Keratinocyte (primary cell): ENCODE results near the gene THEM4.

ENCODE experiments used
- CTCF ChIP-seq, 3 experiments: IDR thresholded peaks in 1 of 3; conservative IDR thresholded peaks in 1 of 3; optimal IDR thresholded peaks in 1 of 3; 2 replicates in 2 of 3; 3 replicates in 1 of 3; pipeline versions ENCODE3 to v1.5.1; 2011; ENCODE audit warnings: low read length in 3 of 3, mild to moderate bottlenecking in 3 of 3, moderate library complexity in 2 of 3, control low read depth in 1 of 3, inconsistent platforms in 1 of 3; ENCODE audit not compliant: insufficient read depth in 2 of 3; ENCODE audit errors: extremely low read depth in 1 of 3
- EZH2 ChIP-seq: IDR thresholded peaks from one replicate; pipeline ENCODE4 v1.6.1; 2012; ENCODE audit warnings: inconsistent platforms, mild to moderate bottlenecking, low read length, moderate library complexity

DNA sequence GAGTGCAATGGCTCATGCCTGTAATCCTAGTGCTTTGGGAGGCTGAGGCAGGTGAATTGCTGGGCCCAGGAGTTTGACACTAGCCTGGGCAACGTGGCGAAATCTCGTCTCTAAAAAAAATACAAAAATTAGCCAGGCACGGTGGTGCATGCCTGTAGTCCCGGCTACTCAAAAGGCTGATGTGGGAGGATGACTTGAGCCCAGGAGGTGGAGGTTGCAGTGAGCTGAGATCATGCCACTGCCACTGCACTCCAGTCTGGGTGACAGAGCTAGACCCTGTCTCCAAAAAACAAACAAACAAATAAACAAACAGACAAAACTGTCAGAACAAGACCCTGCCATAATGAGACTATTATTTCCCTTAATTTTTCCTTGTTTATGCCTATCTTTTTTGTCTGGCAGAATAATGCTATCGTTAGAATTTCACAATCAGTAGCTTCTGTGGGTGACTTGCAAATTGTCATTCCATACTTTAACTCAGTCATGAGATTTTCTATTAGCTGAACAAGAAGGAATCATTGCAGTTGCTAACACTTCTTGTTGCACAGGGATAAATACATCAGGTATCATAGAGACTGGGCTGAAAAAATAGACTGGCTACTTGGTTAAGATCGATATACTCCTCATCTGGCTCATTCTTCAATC lies 7.5 kb upstream of the THEM4 start:
- TF ChIP-seq CTCF (optimal IDR thresholded peaks at IDR 0.05 in 1 of 3, IDR thresholded peaks at IDR 0.05 in 1 of 3, conservative IDR thresholded peaks at IDR 0.05 in 1 of 3; ENCODE audit: extremely low read depth in 1 of 3, insufficient read depth in 2 of 3, low read length in 3 of 3): no peak
- TF ChIP-seq EZH2: no peak
